Activated CD4-positive, alpha-beta T cell treated with anti-CD3 and anti-CD28 coated beads, Interleukin-2, amount 10 ng/mL, durations not matched to agents 24 days and 14 days (primary cell): ENCODE results near the gene CCDC188. TPM values are rescaled to one million over a fixed set of nuclear protein-coding genes. Genes with fewer than 3 reads are reported as not detected.

Experiments used
- DNase-seq: peaks from one replicate; pipeline ENCODE4 v3.0.0; 2022
- H3K27ac Mint-ChIP-seq: one replicate; pipeline ENCODE4 v1.8.0; 2022; ENCODE audit warnings: mild to moderate bottlenecking, mixed read lengths
- H3K27me3 Mint-ChIP-seq: one replicate; pipeline ENCODE4 v1.8.0; 2022; ENCODE audit warnings: mixed read lengths
- H3K36me3 Mint-ChIP-seq: one replicate; pipeline ENCODE4 v1.8.0; 2022; ENCODE audit warnings: low read depth, mild to moderate bottlenecking, mixed read lengths
- H3K4me1 Mint-ChIP-seq: one replicate; pipeline ENCODE4 v1.8.0; 2021; ENCODE audit warnings: mixed read lengths
- H3K4me3 Mint-ChIP-seq: one replicate; pipeline ENCODE4 v1.8.0; 2022; ENCODE audit warnings: mild to moderate bottlenecking, moderate library complexity, mixed read lengths
- H3K9me3 Mint-ChIP-seq: one replicate; pipeline ENCODE4 v1.8.0; 2021; ENCODE audit warnings: mixed read lengths
- intact Hi-C: fragments of 100-400 bp; cut with micrococcal nuclease; formaldehyde crosslinking; loops from one replicate; pipeline ENCODE4 v1.15.1; 2023
- total RNA-seq: library from RNA; stranded (reverse); gene quantifications from 2 replicates; pipeline ENCODE4 v1.2.3, GENCODE V29; 2022

CCDC188 gene
- total RNA-seq, 1 donor from 2014 or later: not detected

- intact Hi-C loops: loop anchor here (5.0 kb wide), 1 partner anchor 111 kb away; the partner anchor contains the start of gene RTN4R
These were observed 5.2 kb upstream of the CCDC188 start for GRCh38 chr22:20156042-20156389.

GRCh38 chr22:20155330-20156041 is 4.6 kb upstream of the CCDC188 start:
- DNase-seq: peak; percentile 78
- intact Hi-C loops: loop anchor here (5.0 kb wide), 1 partner anchor 112 kb away; the partner anchor contains the start of gene RTN4R

More at GRCh38 chr22:20156042-20156389, 5.2 kb upstream of the CCDC188 start:
- H3K4me3 Mint-ChIP-seq: no peak overlapping the region
- H3K9me3 Mint-ChIP-seq: no peaks in the 10 kb centered on the region
- no peaks in the 10 kb centered on the region for H3K36me3 Mint-ChIP-seq
- DNase-seq: no peak
- no peak overlapping the region for H3K27ac Mint-ChIP-seq
- H3K4me1 Mint-ChIP-seq: peaks cover 2% of the 10 kb centered on the region
- no peaks in the 10 kb centered on the region for H3K27me3 Mint-ChIP-seq

DNA sequence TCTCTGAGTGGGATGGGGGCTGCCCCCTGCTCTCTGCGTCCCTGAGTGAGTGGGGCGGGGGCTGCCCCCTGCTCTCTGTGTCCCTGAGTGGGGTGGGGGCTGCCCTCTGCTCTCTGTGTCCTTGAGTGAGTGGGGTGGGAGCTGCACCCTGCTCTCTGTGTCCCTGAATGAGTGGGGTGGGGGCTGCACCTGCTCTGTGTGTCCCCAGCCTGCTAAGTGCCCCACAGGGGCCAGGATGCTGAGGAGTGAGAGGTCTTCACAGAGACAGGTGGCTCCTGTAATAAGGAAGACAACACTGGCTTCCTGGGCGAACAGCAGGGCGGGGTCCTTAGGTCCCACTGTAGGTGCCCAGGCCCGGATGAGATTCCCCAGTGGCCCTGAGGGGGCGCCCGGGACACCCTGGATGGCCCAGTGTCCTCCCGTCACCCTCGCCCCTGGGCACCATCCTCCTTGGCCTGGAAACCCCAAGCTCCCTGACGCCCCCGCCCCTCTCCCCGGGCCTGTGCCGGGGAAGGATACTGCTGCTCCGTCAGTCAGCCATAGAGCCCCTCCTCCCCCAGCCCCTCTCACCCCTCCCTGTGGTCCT is 3.8 kb upstream of the CCDC188 start:
- Mint-ChIP-seq H3K9me3 (no peaks in the 10 kb centered on the region), H3K27ac (no peak overlapping the region), H3K4me1 (peaks cover 2% of the 10 kb centered on the region), H3K36me3 (no peaks in the 10 kb centered on the region), H3K27me3 (no peaks in the 10 kb centered on the region), H3K4me3 (no peak overlapping the region)
- intact Hi-C loops: loop anchor here (5.0 kb wide), 1 partner anchor 113 kb away; the partner anchor contains the start of gene RTN4R
- DNase-seq: no peak

More at GRCh38 chr22:20155330-20156041, 4.6 kb upstream of the CCDC188 start:
- Mint-ChIP-seq H3K27ac (no peak overlapping the region), H3K36me3 (no peaks in the 10 kb centered on the region), H3K27me3 (no peaks in the 10 kb centered on the region), H3K9me3 (no peaks in the 10 kb centered on the region), H3K4me1 (peaks cover 2% of the 10 kb centered on the region), H3K4me3 (no peak overlapping the region)

- Mint-ChIP-seq H3K9me3 (no peaks in the 10 kb centered on the region), H3K4me3 (no peak overlapping the region), H3K27ac (no peak overlapping the region), H3K4me1 (peaks cover 2% of the 10 kb centered on the region), H3K36me3 (no peaks in the 10 kb centered on the region), H3K27me3 (no peaks in the 10 kb centered on the region)
- intact Hi-C loops: no loop called here
- no peak for DNase-seq
These were observed 3.1 kb upstream of the CCDC188 start for GRCh38 chr22:20153945-20154344.

GRCh38 chr22:20152464-20152890 is 1.6 kb upstream of the CCDC188 start:
- H3K27ac Mint-ChIP-seq: no peak overlapping the region
- no peak for DNase-seq
- intact Hi-C loops: no loop called here
- H3K36me3 Mint-ChIP-seq: no peaks in the 10 kb centered on the region
- no peaks in the 10 kb centered on the region for H3K27me3 Mint-ChIP-seq
- peaks cover 2% of the 10 kb centered on the region for H3K4me1 Mint-ChIP-seq
- H3K4me3 Mint-ChIP-seq: no peak overlapping the region
- H3K9me3 Mint-ChIP-seq: no peaks in the 10 kb centered on the region

DNA sequence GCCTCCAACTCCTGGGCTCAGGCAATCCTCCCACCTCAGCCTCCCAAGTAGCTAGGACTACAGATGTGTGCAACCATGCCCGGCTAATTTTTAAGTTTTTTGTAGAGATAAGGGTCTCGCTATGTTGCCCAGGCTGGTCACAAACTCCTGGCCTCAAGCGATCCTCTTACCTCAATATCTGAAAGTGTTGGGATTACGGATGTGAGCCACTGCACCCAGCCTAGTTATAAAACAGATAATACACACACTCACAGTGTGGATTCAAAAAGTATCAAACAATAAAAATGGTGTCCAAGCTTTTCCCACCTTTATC is 377 bp upstream of the CCDC188 start:
- H3K4me3 Mint-ChIP-seq: no peak overlapping the region
- no peak for DNase-seq
- peaks cover 2% of the 10 kb centered on the region for H3K4me1 Mint-ChIP-seq
- intact Hi-C loops: no loop called here
- no peaks in the 10 kb centered on the region for H3K9me3 Mint-ChIP-seq
- no peaks in the 10 kb centered on the region for H3K27me3 Mint-ChIP-seq
- H3K36me3 Mint-ChIP-seq: no peaks in the 10 kb centered on the region
- H3K27ac Mint-ChIP-seq: no peak overlapping the region

DNA sequence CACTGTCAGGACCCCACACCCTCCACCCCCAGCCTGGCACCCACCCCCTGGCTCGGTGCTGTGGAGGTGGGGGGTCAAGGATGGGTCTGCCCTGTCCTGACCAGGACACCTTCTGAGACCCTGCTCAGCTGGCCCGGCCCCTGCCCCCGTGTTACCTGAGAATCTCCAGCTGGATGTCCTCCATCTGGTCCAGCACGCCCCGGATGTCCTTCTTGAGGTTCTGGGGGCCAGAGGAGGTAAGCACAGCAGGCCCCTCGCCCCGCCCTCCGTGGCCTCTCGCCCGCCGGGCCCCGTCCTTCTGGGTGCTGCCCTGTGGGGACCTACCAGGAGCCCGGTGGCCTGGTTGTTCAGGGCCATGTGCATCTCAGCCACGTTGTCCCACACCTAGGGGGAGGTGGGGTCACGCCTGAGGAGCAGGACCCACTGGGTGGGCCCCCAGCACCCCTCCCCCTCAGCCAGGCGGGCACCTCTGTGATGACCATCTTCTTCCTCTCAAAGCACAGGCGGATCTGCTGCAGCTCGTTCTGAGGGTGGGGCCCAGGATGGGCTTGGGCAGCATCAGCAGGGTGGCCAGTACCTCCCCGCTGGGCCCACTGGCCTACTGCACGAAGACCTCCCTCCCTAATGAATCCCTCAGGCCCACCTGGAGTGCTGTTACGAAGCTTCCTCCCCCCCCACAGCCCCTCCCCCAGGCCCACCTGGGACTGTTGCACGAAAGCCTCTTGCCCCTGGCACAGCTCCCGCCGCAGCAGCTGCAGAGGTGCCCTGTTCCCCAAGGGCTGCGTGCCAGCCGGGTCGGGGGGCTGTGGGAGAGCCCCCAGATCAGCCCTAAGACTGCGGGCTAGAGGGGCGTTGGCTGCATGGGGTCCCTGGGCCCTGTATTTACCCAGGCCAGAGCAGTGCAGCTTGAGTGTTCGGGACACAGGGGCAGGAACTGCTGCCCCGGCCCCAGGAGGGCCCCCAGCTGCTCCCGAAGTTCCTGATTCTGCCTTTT is 1.3 kb downstream of the CCDC188 start:
- H3K27ac Mint-ChIP-seq: no peak overlapping the region
- H3K36me3 Mint-ChIP-seq: no peaks in the 10 kb centered on the region
- intact Hi-C loops: no loop called here
- H3K4me3 Mint-ChIP-seq: no peak overlapping the region
- no peak for DNase-seq
- no peaks in the 10 kb centered on the region for H3K9me3 Mint-ChIP-seq
- H3K27me3 Mint-ChIP-seq: no peaks in the 10 kb centered on the region
- peaks cover 2% of the 10 kb centered on the region for H3K4me1 Mint-ChIP-seq

DNA sequence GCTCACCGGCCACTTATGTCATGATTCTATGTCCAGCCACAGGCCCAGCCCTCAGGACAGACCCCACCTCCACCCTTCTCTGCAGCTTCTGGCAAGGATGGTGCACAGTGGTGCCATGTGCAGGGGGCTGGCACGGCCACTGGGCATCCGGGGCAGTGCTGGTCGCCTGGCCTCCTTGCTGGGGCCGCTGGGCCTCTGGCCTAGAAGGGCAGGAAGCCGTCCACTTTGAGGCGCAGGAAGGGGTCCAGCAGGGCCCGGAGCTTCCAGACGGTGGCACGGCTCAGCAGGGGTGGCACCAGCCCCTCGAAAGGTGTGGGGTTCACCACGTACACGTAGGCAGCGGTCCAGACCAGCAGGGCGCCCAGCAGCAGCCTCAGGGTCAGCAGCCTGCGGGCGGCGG is 2.4 kb downstream of the CCDC188 start:
- Mint-ChIP-seq H3K4me1 (peaks cover 2% of the 10 kb centered on the region), H3K27ac (no peak overlapping the region), H3K4me3 (no peak overlapping the region), H3K36me3 (no peaks in the 10 kb centered on the region), H3K9me3 (no peaks in the 10 kb centered on the region), H3K27me3 (no peaks in the 10 kb centered on the region)
- intact Hi-C loops: no loop called here
- DNase-seq: no peak

GRCh38 chr22:20147237-20147988 is 3.4 kb downstream of the CCDC188 start:
- no peak overlapping the region for H3K4me3 Mint-ChIP-seq
- H3K27me3 Mint-ChIP-seq: no peaks in the 10 kb centered on the region
- intact Hi-C loops: no loop called here
- DNase-seq: no peak
- H3K36me3 Mint-ChIP-seq: no peaks in the 10 kb centered on the region
- no peaks in the 10 kb centered on the region for H3K9me3 Mint-ChIP-seq
- peaks cover 2% of the 10 kb centered on the region for H3K4me1 Mint-ChIP-seq
- no peak overlapping the region for H3K27ac Mint-ChIP-seq

DNA sequence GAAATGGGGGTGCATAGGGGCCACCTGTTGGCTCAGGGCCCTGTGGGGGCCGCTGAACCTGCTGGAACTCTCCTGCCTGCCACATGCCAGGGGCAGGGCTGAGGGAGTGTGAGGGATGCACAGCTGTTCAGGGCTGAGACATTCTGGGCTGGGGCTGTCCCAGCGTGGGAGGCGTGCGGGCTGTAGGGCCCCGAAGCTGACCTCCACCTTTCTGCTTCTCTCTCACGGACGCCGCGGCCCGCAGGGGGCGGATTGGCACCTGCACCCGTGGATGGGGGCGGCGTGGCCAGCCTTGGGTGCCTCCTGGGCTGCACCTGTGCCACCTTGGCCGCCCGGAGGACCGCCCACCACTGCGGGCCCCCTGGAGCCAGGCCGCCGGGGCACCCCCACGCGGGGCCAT is 4.1 kb downstream of the CCDC188 start:
- Mint-ChIP-seq H3K9me3 (no peaks in the 10 kb centered on the region), H3K27me3 (no peaks in the 10 kb centered on the region), H3K4me1 (peaks cover 2% of the 10 kb centered on the region), H3K4me3 (no peak overlapping the region), H3K36me3 (no peaks in the 10 kb centered on the region), H3K27ac (no peak overlapping the region)
- intact Hi-C loops: no loop called here
- no peak for DNase-seq

DNA sequence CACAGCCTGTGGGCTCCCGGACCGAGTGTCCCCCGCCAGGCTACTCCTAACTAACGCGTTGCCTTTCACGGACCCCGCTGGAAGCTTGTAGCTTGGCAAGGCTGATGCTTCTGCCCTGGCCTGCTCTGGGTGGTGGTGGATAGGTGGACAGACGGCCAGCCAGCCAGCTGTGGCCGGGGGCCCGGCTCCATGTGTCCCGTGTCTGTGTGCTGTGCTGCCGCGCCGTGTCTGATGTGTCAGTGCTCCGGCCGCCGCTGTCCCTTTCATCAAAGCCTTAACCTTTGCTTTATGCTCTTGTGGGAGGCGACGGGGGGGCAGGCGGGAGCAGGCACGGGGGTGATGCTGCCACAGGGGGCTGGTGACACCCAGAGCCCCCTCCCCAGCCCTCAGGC is 5.0 kb downstream of the CCDC188 start:
- peaks cover 2% of the 10 kb centered on the region for H3K4me1 Mint-ChIP-seq
- no peak overlapping the region for H3K27ac Mint-ChIP-seq
- no peak for DNase-seq
- no peaks in the 10 kb centered on the region for H3K36me3 Mint-ChIP-seq
- H3K9me3 Mint-ChIP-seq: no peaks in the 10 kb centered on the region
- H3K27me3 Mint-ChIP-seq: no peaks in the 10 kb centered on the region
- no peak overlapping the region for H3K4me3 Mint-ChIP-seq
- intact Hi-C loops: no loop called here

DNA sequence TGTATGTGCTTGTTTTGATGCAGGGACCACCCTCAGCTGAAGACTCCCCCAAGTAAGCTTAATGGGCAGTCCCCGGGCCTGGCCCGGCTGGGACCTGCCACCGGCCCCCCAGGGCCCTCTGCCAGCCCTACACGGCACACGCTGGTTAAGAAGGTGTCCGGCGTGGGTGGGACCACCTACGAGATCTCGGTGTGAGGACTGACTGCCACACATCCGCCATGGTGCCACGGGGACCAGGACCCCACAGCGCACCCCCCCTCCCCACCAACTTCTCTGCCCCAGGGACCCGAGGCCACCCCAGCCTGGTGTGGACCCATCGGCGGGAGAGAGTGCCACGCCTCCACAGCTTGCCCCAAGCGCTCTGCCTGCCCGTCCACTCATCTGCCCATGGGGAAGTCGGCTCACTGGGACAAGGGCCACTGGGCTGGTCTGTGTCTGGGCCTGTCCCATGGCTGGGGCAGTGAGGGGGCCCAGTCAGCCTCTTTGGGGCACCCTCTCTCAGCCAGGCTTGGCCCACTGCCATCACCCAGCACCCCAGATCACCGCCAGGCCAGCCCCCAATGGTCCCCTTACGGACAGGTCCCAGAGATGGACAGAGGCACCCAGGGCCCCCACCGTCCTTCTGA is 5.5 kb downstream of the CCDC188 start:
- intact Hi-C loops: no loop called here
- no peak for DNase-seq
- H3K4me1 Mint-ChIP-seq: peaks cover 2% of the 10 kb centered on the region
- no peak overlapping the region for H3K27ac Mint-ChIP-seq
- H3K4me3 Mint-ChIP-seq: no peak overlapping the region
- no peaks in the 10 kb centered on the region for H3K27me3 Mint-ChIP-seq
- no peaks in the 10 kb centered on the region for H3K36me3 Mint-ChIP-seq
- no peaks in the 10 kb centered on the region for H3K9me3 Mint-ChIP-seq
